Peyer's patch (tissue), 4 donors: ENCODE data around the gene ACOX3.

Source experiments
- POLR2A ChIP-seq, 2 donors: fragments of 450-650 bp; IDR thresholded peaks; one replicate each; pipeline ENCODE4 v1.5.1; 2017; ENCODE audit warnings: antibody characterized with exemption in 2 of 2, mild to moderate bottlenecking in 2 of 2, moderate library complexity in 2 of 2
- TF ChIP-seq, protein P1 (sequence below), 6 experiments: fragments of 450-650 bp in 4 of 6; fragments of 200-600 bp in 2 of 6; sonication (generic) in 1 of 6; IDR thresholded peaks; one replicate each; pipeline ENCODE4 v1.5.1; 2017 to 2019; ENCODE audit warnings: antibody characterized with exemption in 6 of 6, mild to moderate bottlenecking in 3 of 6, moderate library complexity in 1 of 6

DNA sequence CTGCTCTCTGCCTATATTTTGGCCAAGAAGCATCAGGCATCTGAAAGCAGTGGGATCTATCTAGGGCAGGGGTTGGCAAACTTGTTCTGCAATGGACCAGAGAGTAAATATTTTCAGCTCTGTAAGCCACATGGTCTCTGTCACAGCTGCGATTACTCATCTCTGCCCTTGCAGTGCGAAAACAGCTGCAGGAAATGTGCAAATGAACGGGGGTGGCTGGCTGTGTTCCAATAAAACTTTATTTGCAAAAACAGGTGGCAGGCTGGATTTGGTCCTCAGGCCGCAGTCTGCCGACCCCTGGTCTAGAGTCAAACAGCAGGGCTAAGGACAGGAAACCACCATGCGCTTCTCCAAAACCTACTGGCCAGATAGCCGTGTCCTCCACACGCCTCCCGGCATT lies 48.6 kb downstream of the ACOX3 start:
- TF ChIP-seq, protein P1, sequence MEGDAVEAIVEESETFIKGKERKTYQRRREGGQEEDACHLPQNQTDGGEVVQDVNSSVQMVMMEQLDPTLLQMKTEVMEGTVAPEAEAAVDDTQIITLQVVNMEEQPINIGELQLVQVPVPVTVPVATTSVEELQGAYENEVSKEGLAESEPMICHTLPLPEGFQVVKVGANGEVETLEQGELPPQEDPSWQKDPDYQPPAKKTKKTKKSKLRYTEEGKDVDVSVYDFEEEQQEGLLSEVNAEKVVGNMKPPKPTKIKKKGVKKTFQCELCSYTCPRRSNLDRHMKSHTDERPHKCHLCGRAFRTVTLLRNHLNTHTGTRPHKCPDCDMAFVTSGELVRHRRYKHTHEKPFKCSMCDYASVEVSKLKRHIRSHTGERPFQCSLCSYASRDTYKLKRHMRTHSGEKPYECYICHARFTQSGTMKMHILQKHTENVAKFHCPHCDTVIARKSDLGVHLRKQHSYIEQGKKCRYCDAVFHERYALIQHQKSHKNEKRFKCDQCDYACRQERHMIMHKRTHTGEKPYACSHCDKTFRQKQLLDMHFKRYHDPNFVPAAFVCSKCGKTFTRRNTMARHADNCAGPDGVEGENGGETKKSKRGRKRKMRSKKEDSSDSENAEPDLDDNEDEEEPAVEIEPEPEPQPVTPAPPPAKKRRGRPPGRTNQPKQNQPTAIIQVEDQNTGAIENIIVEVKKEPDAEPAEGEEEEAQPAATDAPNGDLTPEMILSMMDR (IDR thresholded peaks at IDR 0.05) = no peak
- TF ChIP-seq POLR2A (IDR thresholded peaks at IDR 0.05) = no peak
